NB4 (cell line): ENCODE measurements around the gene PARD3.

Source experiments
- DNase-seq: peaks from one replicate; pipeline ENCODE4 v3.0.0; 2010; ENCODE audit warnings: low read depth
- H3K4me3 ChIP-seq: one replicate; pipeline ENCODE4 v1.5.1; 2011; ENCODE audit warnings: mild to moderate bottlenecking, low read depth, low read length, moderate library complexity
- MYC ChIP-seq: IDR thresholded peaks from 2 replicates; pipeline ENCODE4 v1.6.1; 2011; ENCODE audit warnings: low read depth, low read length
- POLR2A ChIP-seq: IDR thresholded peaks from 2 replicates; pipeline ENCODE4 v1.6.1; 2011; ENCODE audit warnings: mild to moderate bottlenecking; ENCODE audit not compliant: insufficient read length; ENCODE audit errors: extremely low read depth
- TF ChIP-seq, protein P1 (sequence below): IDR thresholded peaks from one replicate; pipeline ENCODE4 v1.5.1; 2012; ENCODE audit warnings: low read depth, low read length
- TF ChIP-seq, protein P2 (sequence below): IDR thresholded peaks from 2 replicates; pipeline ENCODE4 v1.6.1; 2011; ENCODE audit warnings: low read depth, low read length

PARD3 gene

DNA sequence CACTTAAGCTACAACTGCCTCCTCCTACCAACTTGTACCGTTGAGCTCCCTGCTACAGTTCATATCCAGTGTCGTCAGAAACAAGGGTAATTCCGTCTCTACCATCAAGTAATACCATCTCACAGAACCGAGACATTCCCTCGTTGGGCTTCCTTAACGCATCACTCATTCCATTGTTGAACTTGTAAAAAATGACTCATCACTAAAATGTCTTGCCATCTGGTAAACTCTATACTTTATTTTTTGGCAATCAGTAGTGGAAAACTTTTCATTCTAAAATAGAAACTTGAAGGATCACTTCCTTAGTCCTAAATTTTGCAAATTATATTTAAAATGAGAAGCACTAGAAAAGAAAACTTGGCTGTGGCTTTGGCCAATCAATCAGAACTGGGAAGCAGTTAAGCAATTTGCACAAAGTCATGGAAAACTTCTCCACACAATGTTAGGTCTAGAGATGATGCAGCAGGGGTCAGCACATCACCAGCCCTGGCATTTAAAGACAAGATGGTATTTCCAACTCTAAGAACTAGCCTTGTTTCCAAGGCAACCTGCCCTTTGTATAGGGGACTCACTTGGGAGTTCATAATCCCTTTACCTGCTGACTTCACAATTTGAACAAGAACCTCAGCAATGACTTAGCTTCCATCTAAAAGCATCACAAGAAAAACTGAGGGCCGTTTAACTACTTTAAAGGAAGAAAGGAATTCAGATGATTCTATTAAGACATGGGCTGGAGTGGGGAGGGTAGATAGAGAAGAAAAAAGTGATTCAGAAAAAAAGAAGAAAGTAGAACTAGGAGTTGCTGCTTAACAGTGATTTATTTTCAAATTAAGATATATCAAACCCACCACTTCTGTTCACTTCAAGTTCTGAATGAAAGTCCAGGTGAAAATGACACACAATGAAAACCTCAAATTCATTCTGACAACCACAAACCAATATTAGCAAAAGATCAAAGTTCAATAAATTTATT lies 288.1 kb downstream of the PARD3 start:
- TF ChIP-seq POLR2A (no peak), MYC (no peak)
- TF ChIP-seq, protein P1, sequence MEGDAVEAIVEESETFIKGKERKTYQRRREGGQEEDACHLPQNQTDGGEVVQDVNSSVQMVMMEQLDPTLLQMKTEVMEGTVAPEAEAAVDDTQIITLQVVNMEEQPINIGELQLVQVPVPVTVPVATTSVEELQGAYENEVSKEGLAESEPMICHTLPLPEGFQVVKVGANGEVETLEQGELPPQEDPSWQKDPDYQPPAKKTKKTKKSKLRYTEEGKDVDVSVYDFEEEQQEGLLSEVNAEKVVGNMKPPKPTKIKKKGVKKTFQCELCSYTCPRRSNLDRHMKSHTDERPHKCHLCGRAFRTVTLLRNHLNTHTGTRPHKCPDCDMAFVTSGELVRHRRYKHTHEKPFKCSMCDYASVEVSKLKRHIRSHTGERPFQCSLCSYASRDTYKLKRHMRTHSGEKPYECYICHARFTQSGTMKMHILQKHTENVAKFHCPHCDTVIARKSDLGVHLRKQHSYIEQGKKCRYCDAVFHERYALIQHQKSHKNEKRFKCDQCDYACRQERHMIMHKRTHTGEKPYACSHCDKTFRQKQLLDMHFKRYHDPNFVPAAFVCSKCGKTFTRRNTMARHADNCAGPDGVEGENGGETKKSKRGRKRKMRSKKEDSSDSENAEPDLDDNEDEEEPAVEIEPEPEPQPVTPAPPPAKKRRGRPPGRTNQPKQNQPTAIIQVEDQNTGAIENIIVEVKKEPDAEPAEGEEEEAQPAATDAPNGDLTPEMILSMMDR, result no peak
- TF ChIP-seq, protein P2, sequence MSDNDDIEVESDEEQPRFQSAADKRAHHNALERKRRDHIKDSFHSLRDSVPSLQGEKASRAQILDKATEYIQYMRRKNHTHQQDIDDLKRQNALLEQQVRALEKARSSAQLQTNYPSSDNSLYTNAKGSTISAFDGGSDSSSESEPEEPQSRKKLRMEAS, result no peak
- H3K4me3 ChIP-seq, result no peak overlapping the region
- DNase-seq, result no peak

DNA sequence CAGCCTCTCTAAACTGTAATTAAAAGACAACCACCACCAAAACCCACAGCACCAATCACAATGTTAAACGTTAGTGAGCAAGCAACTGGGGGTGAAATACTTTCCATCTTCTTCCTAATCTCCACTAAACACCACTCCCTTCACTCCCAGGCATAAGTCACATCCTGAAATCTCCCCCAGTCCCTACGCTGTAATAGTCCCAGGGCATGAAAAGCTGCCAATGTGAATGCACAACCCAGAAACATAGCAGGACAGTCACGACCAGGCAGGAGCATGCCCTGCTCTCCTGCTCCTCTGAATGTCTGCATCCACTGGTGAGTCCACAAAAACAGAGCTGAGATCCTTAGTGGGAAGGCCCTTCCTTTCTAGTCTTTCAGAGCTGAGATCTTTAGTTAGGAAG lies 288.9 kb downstream of the PARD3 start:
- no peak for DNase-seq
- H3K4me3 ChIP-seq, result no peak overlapping the region

DNA sequence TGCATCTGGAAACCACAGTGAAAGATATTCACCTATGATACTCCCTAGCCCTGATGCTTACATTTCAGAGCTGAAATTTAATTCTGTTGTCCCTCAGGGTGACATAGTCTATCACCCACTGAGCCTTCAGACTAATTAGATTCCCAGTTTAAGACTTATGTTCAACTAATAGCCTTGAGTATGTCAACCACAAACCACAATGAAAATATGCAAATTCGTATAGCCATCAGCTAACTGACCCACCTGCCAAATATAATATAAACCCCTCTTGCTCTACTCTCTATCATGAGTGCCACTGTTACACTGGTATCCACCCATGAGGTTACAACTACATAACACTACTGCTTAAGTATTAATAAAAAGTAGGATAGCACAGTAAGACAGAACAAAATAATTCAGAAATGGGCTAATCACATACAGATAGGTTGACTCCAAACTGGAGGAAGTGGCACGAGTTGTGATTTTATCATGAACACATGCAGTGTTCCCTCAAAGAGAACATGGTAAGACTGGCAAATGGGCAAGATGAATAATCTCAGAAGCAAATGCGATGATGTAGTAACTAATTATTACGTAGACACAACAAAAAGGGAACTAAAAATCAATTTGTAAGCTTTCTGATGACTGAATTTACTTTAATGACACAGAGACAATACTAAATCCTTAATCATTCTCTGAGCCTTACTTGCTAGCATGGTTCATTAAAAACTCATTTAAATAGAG lies 290.6 kb downstream of the PARD3 start:
- no peak for DNase-seq
- TF ChIP-seq, protein P2, result no peak
- TF ChIP-seq POLR2A (no peak), MYC (no peak)
- TF ChIP-seq, protein P1, result no peak
- H3K4me3 ChIP-seq, result no peak overlapping the region

More for the DNA sequence above, 288.9 kb downstream of the PARD3 start:
- TF ChIP-seq POLR2A (no peak), MYC (no peak)
- TF ChIP-seq, protein P1, result no peak
- TF ChIP-seq, protein P2, result no peak

DNA sequence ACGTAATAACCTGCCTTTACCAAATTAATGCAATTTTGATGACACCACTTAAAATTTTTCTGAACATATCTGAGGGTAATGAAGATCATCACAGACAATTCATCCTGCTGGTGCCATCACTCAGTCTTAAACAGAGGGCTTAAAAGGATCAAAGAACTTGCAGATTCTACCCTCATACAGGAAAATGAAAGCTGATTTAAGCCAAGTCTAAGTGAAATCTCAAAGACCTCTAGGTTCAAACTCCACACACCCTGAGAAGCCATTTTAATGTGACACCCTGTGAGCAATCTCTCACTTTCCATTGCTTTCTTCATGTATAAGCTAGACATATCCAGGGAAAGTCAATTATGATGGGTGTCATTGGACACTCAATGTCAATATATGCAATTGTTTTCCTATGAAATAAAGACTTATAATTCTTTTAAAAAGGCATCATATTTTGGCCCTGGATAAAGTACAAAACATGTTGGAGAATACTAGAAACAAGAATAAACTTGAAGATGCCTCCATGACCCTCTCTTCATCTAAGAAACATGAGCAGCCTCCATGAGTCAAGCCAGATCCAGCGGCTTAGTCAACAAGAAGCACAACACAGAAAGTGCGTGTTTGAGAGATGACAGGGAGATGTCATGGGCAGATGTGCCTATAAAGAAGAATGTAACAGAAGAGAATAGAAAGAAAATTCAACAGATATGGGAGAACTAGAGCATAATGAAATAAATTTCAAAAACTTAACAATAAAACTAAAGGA lies 291.9 kb downstream of the PARD3 start:
- no peak overlapping the region for H3K4me3 ChIP-seq
- DNase-seq, result no peak

DNA sequence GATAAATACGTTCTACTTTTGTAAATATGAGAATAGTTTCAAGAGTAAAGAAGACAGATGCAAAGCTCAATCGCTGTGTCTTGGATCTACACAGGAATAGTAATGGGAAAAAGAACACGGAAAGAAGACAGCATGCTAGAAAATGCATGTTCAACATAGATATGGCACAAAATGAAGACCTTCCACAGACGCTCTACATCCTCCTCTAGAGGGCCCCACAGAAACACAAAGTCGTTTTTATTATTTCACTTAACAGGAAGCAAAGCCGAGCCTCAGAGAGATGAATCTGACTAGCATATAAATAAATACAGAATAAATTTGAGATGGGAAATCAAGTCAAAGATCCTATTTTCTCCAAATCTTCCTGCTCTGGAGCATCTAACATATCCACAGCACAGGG lies 292.6 kb downstream of the PARD3 start:
- DNase-seq, result peak; percentile 25
- H3K4me3 ChIP-seq, result no peak overlapping the region
- TF ChIP-seq, protein P2, result no peak
- TF ChIP-seq, protein P1, result peak; percentile 30
- TF ChIP-seq MYC (no peak), POLR2A (no peak)

More for the DNA sequence above, 291.9 kb downstream of the PARD3 start:
- TF ChIP-seq, protein P1, result no peak
- no peak for TF ChIP-seq MYC
- TF ChIP-seq, protein P2, result no peak
- TF ChIP-seq POLR2A, result no peak
